AG10803 (cell line): ENCODE results near the gene TKTL1.
A peak's percentile ranks its signal among the peaks of the same experiment; 100 is the strongest.

Experiments
- DNase-seq: peaks from one replicate; pipeline ENCODE4 v3.0.0; 2010; ENCODE audit warnings: low read depth
- H3K4me3 ChIP-seq: 2 replicates; pipeline ENCODE4 v1.5.1; 2011; ENCODE audit warnings: mild to moderate bottlenecking, low read length, control low read depth
- CTCF ChIP-seq: conservative IDR thresholded peaks from 2 replicates; pipeline ENCODE4 v1.5.1; 2011; ENCODE audit warnings: mild to moderate bottlenecking, low read length, control low read depth, inconsistent platforms

The TKTL1 gene

GRCh38 chrX:154362085-154362742, 66.6 kb downstream of the TKTL1 start:
- H3K4me3 ChIP-seq, result no peak overlapping the region
- DNase-seq, result no peak
- no peak for TF ChIP-seq CTCF

- no peak overlapping the region for H3K4me3 ChIP-seq
- TF ChIP-seq CTCF, result no peak
- no peak for DNase-seq
Observed at GRCh38 chrX:154363706-154364439, 68.3 kb downstream of the TKTL1 start.

- no peak overlapping the region for H3K4me3 ChIP-seq
- no peak for DNase-seq
- TF ChIP-seq CTCF, result no peak
Observed at GRCh38 chrX:154365052-154365600, 69.5 kb downstream of the TKTL1 start.

GRCh38 chrX:154365997-154366665, 70.5 kb downstream of the TKTL1 start:
- no peak for DNase-seq
- H3K4me3 ChIP-seq, result no peak overlapping the region; the same call in 1 of the 2 replicates
- TF ChIP-seq CTCF, result no peak

- DNase-seq, result peak; percentile 34
- no peak for TF ChIP-seq CTCF
- peak overlapping the region; percentile 12 for H3K4me3 ChIP-seq
Observed at GRCh38 chrX:154366666-154367055, 71.1 kb downstream of the TKTL1 start.

- peak overlapping the region; percentile 86 for H3K4me3 ChIP-seq
- TF ChIP-seq CTCF, result no peak
- no peak for DNase-seq
Observed at GRCh38 chrX:154367474-154368308, 72.1 kb downstream of the TKTL1 start.
